Suprapubic skin (tissue), 3 donors: ENCODE measurements around the gene ITPK1.

Experiments
- CTCF ChIP-seq, 2 donors: fragments of 200-600 bp in 1 of 2; fragments of 450-650 bp in 1 of 2; sonication (generic) in 1 of 2; IDR thresholded peaks; one replicate each; pipeline ENCODE4 v1.5.1; 2016 to 2019; ENCODE audit warnings: antibody characterized with exemption in 2 of 2, mild to moderate bottlenecking in 1 of 2, moderate library complexity in 1 of 2
- EP300 ChIP-seq: sonication (generic); formaldehyde crosslinking; IDR thresholded peaks from one replicate; pipeline ENCODE4 v1.6.1; 2017; ENCODE audit warnings: antibody characterized with exemption
- POLR2A ChIP-seq, 2 donors: fragments of 450-650 bp; IDR thresholded peaks; one replicate each; pipeline ENCODE4 v1.6.1; 2017; ENCODE audit warnings: antibody characterized with exemption in 2 of 2, mild to moderate bottlenecking in 2 of 2, moderate library complexity in 2 of 2

- TF ChIP-seq CTCF (IDR thresholded peaks at IDR 0.05) (no peak), POLR2A (IDR thresholded peaks at IDR 0.05) (no peak), EP300 (no peak)
These were observed 141.8 kb downstream of the ITPK1 start for GRCh38 chr14:92973798-92974372.
